Lower leg skin (tissue), 3 donors: Measurements from ENCODE around the gene SP3.

Experiments
- CTCF ChIP-seq, 3 donors: fragments of 450-650 bp; IDR thresholded peaks; one replicate each; pipeline ENCODE4 v1.5.1; 2016; ENCODE audit warnings: antibody characterized with exemption in 3 of 3, mild to moderate bottlenecking in 3 of 3, moderate library complexity in 2 of 3
- POLR2A ChIP-seq, 2 donors: fragments of 450-650 bp; IDR thresholded peaks; one replicate each; pipeline ENCODE4 v1.6.1; 2016 to 2017; ENCODE audit warnings: antibody characterized with exemption in 2 of 2, mild to moderate bottlenecking in 1 of 2, moderate library complexity in 1 of 2

- TF ChIP-seq CTCF (IDR thresholded peaks at IDR 0.05): no peak
- no peak for TF ChIP-seq POLR2A (IDR thresholded peaks at IDR 0.05)
Observed at GRCh38 chr2:174002679-174003078, 37.5 kb upstream of the SP3 start.
